ENCODE results near the gene SEC16B. TPM values are rescaled to one million over a fixed set of nuclear protein-coding genes. Genes with fewer than 3 reads are reported as not detected.
A peak's percentile ranks its signal among the peaks of the same experiment; 100 is the strongest.

Gene SEC16B
- total and polyA plus RNA-seq, 8 donors = 3.3 to 53.9 (median 13.4) TPM

- no peak overlapping the region for H3K4me3 ChIP-seq
- H3K4me1 ChIP-seq = peaks cover 0 to 13% (median 6%) of the 10 kb centered on the region in 4 donors
- H3K27ac ChIP-seq = no peak overlapping the region
- intact Hi-C loops (cut with DNase I; ENCODE audit: low total_unique reads) = no loop called here
- 91 to 96% (median 93%) methylated on average over 1 of the region's 1 CpG for WGBS, 5 donors
- no peaks in the 10 kb centered on the region for H3K36me3 ChIP-seq
- H3K9me3 ChIP-seq = no peaks in the 10 kb centered on the region
- no peak for DNase-seq
- no peak for TF ChIP-seq CTCF (IDR thresholded peaks at IDR 0.05)
- no peak for TF ChIP-seq POLR2A (IDR thresholded peaks at IDR 0.05)
- TF ChIP-seq POLR2AphosphoS5 (IDR thresholded peaks at IDR 0.05) = no peak
- TF ChIP-seq EP300 (IDR thresholded peaks at IDR 0.05) = no peak
- H3K27me3 ChIP-seq = peaks cover 0 to 4% (median 0%) of the 10 kb centered on the region in 3 donors
These were observed 64.2 kb downstream of the SEC16B start for GRCh38 chr1:177905686-177906085.

GRCh38 chr1:177902266-177902665 is 67.6 kb downstream of the SEC16B start:
- DNase-seq = no peak
- H3K9me3 ChIP-seq = no peaks in the 10 kb centered on the region
- H3K27me3 ChIP-seq = no peaks in the 10 kb centered on the region
- peak overlapping the region in 2 of 5 donors; percentile 44 to 55 for H3K27ac ChIP-seq
- no peaks in the 10 kb centered on the region for H3K36me3 ChIP-seq
- H3K4me3 ChIP-seq = no peak overlapping the region
- WGBS, 5 donors = 56 to 72% (median 60%) methylated on average over 5 of the region's 5 CpGs
- H3K4me1 ChIP-seq = peaks cover 3 to 19% (median 8%) of the 10 kb centered on the region in 4 donors
- no peak for TF ChIP-seq CTCF (IDR thresholded peaks at IDR 0.05)
- no peak for TF ChIP-seq EP300 (IDR thresholded peaks at IDR 0.05)
- no peak for TF ChIP-seq POLR2A (IDR thresholded peaks at IDR 0.05)
- TF ChIP-seq POLR2AphosphoS5 (IDR thresholded peaks at IDR 0.05) = no peak
- intact Hi-C loops (cut with DNase I; ENCODE audit: low total_unique reads) = no loop called here

- WGBS, 5 donors = 52 to 65% (median 58%) methylated on average over 11 of the region's 11 CpGs
- no peaks in the 10 kb centered on the region for H3K9me3 ChIP-seq
- H3K4me1 ChIP-seq = peaks cover 3 to 24% (median 8%) of the 10 kb centered on the region in 4 donors
- H3K27ac ChIP-seq = peak overlapping the region in 3 of 5 donors; percentile 2 to 45 (median 38)
- no peaks in the 10 kb centered on the region for H3K36me3 ChIP-seq
- no peaks in the 10 kb centered on the region for H3K27me3 ChIP-seq
- intact Hi-C loops (cut with DNase I; ENCODE audit: low total_unique reads) = no loop called here
- peak in 1 of 2 donors; percentile 9 for DNase-seq
- TF ChIP-seq CTCF (IDR thresholded peaks at IDR 0.05) = no peak
- no peak for TF ChIP-seq POLR2AphosphoS5 (IDR thresholded peaks at IDR 0.05)
- no peak for TF ChIP-seq POLR2A (IDR thresholded peaks at IDR 0.05)
- no peak for TF ChIP-seq EP300 (IDR thresholded peaks at IDR 0.05)
- H3K4me3 ChIP-seq = no peak overlapping the region
These were observed 71.7 kb downstream of the SEC16B start for GRCh38 chr1:177897998-177898654.

- Histone ChIP-seq H3K9me3 (peaks cover 0 to 4% (median 1%) of the 10 kb centered on the region in 4 donors), H3K27me3 (no peaks in the 10 kb centered on the region), H3K36me3 (no peaks in the 10 kb centered on the region), H3K4me3 (no peak overlapping the region), H3K27ac (peak overlapping the region in 2 of 5 donors; percentile 2 to 38), H3K4me1 (peaks cover 0 to 24% (median 8%) of the 10 kb centered on the region in 4 donors)
- WGBS, 5 donors = 64 to 74% (median 69%) methylated on average over 10 of the region's 10 CpGs
- intact Hi-C loops (cut with DNase I; ENCODE audit: low total_unique reads) = no loop called here
- TF ChIP-seq CTCF (IDR thresholded peaks at IDR 0.05) (no peak), POLR2A (IDR thresholded peaks at IDR 0.05) (no peak), POLR2AphosphoS5 (IDR thresholded peaks at IDR 0.05) (no peak), EP300 (IDR thresholded peaks at IDR 0.05) (no peak)
- peak in 1 of 2 donors; percentile 28 for DNase-seq
These were observed 72.4 kb downstream of the SEC16B start for GRCh38 chr1:177897281-177897997.

Small RNA genes within 50 kb of the gene (small RNA-seq; reads per million reads assigned to genes)
- gene AL359075.1 = 0 reads per million in 4 donors

Other genes starting within 250 kb of the SEC16B start
- 10 to 100 TPM in 4 of 5 donors, 1 to 10 TPM in 1; 9.9 to 47.5 (median 23.1) TPM for gene RASAL2, start 124.0 kb upstream of the SEC16B start, total RNA-seq
- gene RASAL2, start 124.0 kb upstream of the SEC16B start, polyA plus RNA-seq = 1 to 10 TPM; 1.2 to 2.9 (median 2.0) TPM